GM19043 (cell line): ENCODE data around the gene DEPDC4.
"Not testable (repeated sequence)": the region's sequence is repeated elsewhere in the genome, so short reads cannot be mapped to it uniquely, and the experiment has no call there.

Source experiments
- ATAC-seq: cut with Tn5 transposase; IDR thresholded peaks from one replicate; pipeline ENCODE4 v1.9.1; 2021; ENCODE audit warnings: low read depth; ENCODE audit not compliant: unreplicated experiment

DEPDC4 gene

GRCh38 chr12:100266835-100267602, at the start of gene DEPDC4, which contains the start of gene SCYL2:
Gene DEPDC4, minus strand, starts transcription at chr12:100267079. Its CDS starts 3 bp downstream, at chr12:100267076.
Gene SCYL2, plus strand, starts transcription at chr12:100267177. Its CDS starts 15,794 bp downstream, at chr12:100282971.
- peak; percentile 89 for ATAC-seq

- ATAC-seq, result no peak
Measured at GRCh38 chr12:100311317-100311716, 44.4 kb upstream of the DEPDC4 start.

GRCh38 chr12:100308138-100308537, 41.3 kb upstream of the DEPDC4 start:
- ATAC-seq, result not testable (repeated sequence)

GRCh38 chr12:100304334-100304733, 37.5 kb upstream of the DEPDC4 start:
- not testable (repeated sequence) for ATAC-seq

- ATAC-seq, result no peak
Measured at GRCh38 chr12:100303831-100304230, 37.0 kb upstream of the DEPDC4 start.

GRCh38 chr12:100302081-100302480, 35.2 kb upstream of the DEPDC4 start:
- no peak for ATAC-seq

- ATAC-seq, result no peak
Measured at GRCh38 chr12:100295764-100296555, 29.1 kb upstream of the DEPDC4 start.

GRCh38 chr12:100294366-100294765, 27.5 kb upstream of the DEPDC4 start:
- ATAC-seq, result not testable (repeated sequence)

GRCh38 chr12:100293017-100293416, 26.1 kb upstream of the DEPDC4 start:
- no peak for ATAC-seq

GRCh38 chr12:100290016-100290415, 23.1 kb upstream of the DEPDC4 start:
- ATAC-seq, result no peak

GRCh38 chr12:100289038-100289437, 22.2 kb upstream of the DEPDC4 start:
- ATAC-seq, result no peak

- ATAC-seq, result not testable (repeated sequence)
Measured at GRCh38 chr12:100284556-100284955, 17.7 kb upstream of the DEPDC4 start.

- no peak for ATAC-seq
Measured at GRCh38 chr12:100279607-100280244, 12.8 kb upstream of the DEPDC4 start.

- no peak for ATAC-seq
Measured at GRCh38 chr12:100279159-100279558, 12.3 kb upstream of the DEPDC4 start.

GRCh38 chr12:100274291-100274690, 7.4 kb upstream of the DEPDC4 start:
- ATAC-seq, result no peak

- ATAC-seq, result no peak
Measured at GRCh38 chr12:100273782-100274181, 6.9 kb upstream of the DEPDC4 start.

GRCh38 chr12:100268835-100269564, 2.1 kb upstream of the DEPDC4 start:
- ATAC-seq, result no peak

GRCh38 chr12:100267603-100268281, 863 bp upstream of the DEPDC4 start:
- peak; percentile 3 for ATAC-seq

- ATAC-seq, result peak; percentile 77
Measured at GRCh38 chr12:100266585-100266834, 369 bp downstream of the DEPDC4 start.
